ENCODE data around the gene LIPE.

DNA sequence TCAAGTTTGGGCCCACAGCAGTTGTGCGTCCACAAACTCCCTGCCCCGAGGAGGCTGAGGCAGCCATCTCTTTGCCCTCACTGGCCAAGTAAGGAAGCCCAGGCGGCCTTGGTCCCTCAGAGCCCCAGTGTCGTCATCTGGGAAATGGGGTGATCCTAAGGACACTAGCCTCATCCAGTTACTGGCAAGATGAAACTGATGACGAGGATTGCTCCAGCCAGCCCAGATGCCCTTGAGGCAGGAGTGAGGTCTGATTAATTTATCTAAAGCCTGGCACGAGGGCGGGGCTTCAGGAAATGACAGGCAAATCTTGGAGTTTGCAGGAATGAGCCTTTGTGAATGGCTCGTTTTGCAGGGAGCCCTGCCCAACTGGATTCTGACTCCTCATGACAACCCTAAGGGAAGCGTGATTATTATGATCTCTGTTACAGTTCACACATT lies 5.6 kb downstream of the LIPE start:
- TF ChIP-seq NFYB (CRISPR knock-in tag; conservative IDR thresholded peaks at IDR 0.05; ENCODE audit: low read depth): no peak
- TF ChIP-seq CTCF (IDR thresholded peaks at IDR 0.05): no peak
- TF ChIP-seq ZNF396 (CRISPR knock-in tag; IDR thresholded peaks at IDR 0.05; ENCODE audit: borderline replicate concordance): no peak
- no peak for TF ChIP-seq TEAD1 (CRISPR knock-in tag; IDR thresholded peaks at IDR 0.05)
